ENCODE results near the gene PKP4.

Gene PKP4

DNA sequence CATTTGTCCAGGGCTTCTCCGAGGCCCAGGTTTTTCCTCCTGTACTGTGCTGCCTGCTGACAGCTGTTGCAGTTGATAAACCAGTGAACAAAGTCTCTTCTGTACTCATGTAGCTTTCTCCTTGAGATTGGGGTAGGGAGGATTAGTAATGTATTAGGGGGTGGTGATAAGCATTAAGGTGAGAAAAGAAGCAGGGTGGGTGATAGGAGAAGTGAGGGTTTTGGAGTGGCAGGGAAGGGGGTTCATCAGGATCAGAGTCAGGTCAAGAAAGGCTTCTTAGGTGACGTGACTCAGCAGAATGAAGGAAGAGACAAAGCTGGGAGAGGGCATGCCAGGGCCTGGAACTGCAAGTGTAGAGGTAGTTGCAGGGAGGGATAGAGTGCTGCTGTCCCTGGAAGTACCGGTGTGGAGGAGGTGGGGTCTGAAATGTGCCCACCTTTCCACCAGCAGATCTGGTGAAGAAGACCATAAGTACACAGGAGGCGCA lies 48.7 kb downstream of the PKP4 start:
- TF ChIP-seq MYC (IDR thresholded peaks at IDR 0.05; ENCODE audit: low read depth, low read length) (no peak), POLR2A (IDR thresholded peaks at IDR 0.05; ENCODE audit: extremely low read depth, insufficient read length) (no peak)
- TF ChIP-seq, protein P1, sequence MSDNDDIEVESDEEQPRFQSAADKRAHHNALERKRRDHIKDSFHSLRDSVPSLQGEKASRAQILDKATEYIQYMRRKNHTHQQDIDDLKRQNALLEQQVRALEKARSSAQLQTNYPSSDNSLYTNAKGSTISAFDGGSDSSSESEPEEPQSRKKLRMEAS (IDR thresholded peaks at IDR 0.05; ENCODE audit: low read depth, low read length), result no peak
- TF ChIP-seq, protein P2, sequence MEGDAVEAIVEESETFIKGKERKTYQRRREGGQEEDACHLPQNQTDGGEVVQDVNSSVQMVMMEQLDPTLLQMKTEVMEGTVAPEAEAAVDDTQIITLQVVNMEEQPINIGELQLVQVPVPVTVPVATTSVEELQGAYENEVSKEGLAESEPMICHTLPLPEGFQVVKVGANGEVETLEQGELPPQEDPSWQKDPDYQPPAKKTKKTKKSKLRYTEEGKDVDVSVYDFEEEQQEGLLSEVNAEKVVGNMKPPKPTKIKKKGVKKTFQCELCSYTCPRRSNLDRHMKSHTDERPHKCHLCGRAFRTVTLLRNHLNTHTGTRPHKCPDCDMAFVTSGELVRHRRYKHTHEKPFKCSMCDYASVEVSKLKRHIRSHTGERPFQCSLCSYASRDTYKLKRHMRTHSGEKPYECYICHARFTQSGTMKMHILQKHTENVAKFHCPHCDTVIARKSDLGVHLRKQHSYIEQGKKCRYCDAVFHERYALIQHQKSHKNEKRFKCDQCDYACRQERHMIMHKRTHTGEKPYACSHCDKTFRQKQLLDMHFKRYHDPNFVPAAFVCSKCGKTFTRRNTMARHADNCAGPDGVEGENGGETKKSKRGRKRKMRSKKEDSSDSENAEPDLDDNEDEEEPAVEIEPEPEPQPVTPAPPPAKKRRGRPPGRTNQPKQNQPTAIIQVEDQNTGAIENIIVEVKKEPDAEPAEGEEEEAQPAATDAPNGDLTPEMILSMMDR (IDR thresholded peaks at IDR 0.05; ENCODE audit: low read depth, low read length), result no peak
- no peak overlapping the region for H3K4me3 ChIP-seq (ENCODE audit: low read depth, low read length)
- no peak for DNase-seq (ENCODE audit: low read depth)

DNA sequence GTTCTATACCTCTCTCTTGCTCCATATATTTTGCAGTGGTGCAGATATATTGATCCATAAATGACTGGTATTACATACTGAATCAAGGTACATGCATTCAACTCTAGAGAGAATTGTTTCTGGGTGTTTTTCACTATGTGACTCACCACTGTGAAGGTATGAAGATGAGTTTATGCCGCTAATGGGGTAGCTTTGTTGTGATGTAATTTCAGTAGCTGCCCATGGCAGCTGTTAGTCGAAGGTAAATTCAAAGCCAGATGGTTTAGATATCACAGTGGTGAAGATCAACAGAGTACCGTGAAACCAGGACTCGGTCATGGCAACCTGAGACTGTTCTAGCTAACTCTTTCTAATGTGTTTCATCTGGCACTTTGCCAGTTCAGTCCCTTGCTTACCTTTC lies 50.4 kb downstream of the PKP4 start:
- H3K4me3 ChIP-seq (ENCODE audit: low read depth, low read length), result no peak overlapping the region
- no peak for DNase-seq (ENCODE audit: low read depth)
- TF ChIP-seq MYC (IDR thresholded peaks at IDR 0.05; ENCODE audit: low read depth, low read length) (no peak), POLR2A (IDR thresholded peaks at IDR 0.05; ENCODE audit: extremely low read depth, insufficient read length) (no peak)
- TF ChIP-seq, protein P1 (IDR thresholded peaks at IDR 0.05; ENCODE audit: low read depth, low read length), result no peak
- TF ChIP-seq, protein P2 (IDR thresholded peaks at IDR 0.05; ENCODE audit: low read depth, low read length), result no peak

DNA sequence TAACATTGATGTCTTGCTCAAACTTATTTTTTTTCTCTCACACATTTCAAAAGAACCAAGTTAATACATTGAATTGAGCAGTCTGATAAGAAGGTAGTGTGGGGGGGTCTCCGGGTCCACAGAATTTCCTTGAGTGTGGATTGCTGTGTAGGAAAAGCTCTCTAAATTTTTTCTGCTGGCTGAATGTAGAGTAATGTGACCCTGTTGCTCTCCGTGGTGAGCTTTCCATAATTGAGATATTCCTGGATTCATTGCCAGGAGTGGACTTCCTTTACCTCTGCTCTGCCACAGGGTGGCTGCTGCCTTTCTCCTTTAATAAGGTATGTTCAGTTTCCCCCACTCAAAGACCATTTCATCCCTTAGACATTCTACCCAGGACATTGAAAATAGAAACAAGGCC lies 50.9 kb downstream of the PKP4 start:
- no peak overlapping the region for H3K4me3 ChIP-seq (ENCODE audit: low read depth, low read length)
- no peak for DNase-seq (ENCODE audit: low read depth)
- TF ChIP-seq, protein P2 (IDR thresholded peaks at IDR 0.05; ENCODE audit: low read depth, low read length), result no peak
- TF ChIP-seq MYC (IDR thresholded peaks at IDR 0.05; ENCODE audit: low read depth, low read length) (no peak), POLR2A (IDR thresholded peaks at IDR 0.05; ENCODE audit: extremely low read depth, insufficient read length) (no peak)
- TF ChIP-seq, protein P1 (IDR thresholded peaks at IDR 0.05; ENCODE audit: low read depth, low read length), result no peak

DNA sequence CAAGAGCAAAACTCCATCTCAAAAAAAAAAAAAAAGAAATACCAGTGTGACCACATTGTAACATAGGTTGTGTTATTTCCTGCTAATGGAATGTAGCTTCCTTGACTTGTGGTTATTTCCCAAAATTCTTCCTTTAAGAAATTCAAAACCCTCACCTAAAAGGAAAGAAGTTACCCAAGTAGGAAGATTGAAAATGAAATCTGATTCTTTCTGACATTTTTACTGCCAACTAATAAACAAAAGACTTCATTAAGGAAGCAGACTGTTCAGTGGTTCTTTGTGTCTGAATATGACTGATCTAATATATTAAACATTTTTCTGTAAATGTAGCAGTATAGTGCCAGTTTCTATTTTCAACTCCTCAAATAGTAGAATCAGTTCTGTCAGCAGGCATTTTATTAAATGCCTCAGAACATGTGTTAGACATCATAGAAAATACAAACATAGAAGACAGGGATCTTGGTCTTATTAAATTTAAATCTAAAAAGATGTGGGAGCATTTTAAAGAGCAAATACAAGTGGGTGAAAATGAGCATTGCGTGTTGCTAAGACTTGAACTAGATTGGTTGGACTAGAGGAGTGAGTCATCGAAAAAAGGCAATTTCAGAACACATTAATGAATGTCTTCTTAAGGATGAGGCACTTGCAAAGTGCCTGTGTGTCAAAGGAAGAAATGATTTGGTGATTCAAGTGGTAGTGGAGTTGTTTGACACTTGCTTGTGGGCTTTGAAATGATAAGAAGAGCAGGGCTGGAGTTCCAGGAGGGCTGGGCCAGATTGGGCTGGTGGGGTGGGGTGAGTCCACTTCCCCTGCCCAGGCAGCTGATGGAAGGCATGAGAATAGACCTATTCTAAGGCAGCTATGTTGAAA lies 53.4 kb downstream of the PKP4 start:
- DNase-seq (ENCODE audit: low read depth), result peak; percentile 17
- TF ChIP-seq, protein P1 (IDR thresholded peaks at IDR 0.05; ENCODE audit: low read depth, low read length), result no peak
- TF ChIP-seq, protein P2 (IDR thresholded peaks at IDR 0.05; ENCODE audit: low read depth, low read length), result no peak
- H3K4me3 ChIP-seq (ENCODE audit: low read depth, low read length), result no peak overlapping the region

DNA sequence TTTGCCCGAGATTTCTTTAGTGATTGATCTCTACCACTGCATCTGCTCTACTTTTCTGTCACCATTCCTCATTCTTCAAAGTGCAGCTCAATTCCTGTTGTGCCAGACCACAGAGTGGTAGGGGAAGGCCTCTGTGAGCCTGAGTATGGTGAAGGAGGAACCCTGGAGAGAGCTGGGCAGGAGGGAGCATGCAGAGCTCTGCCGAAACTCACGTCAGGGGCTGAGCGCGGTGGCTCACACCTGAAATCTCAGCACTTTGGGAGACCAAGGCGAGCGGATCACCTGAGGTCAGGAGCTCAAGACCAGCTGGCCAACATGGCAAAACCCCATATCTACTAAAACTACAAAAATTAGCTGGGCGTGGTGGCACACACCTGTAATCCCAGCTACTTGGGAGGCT lies 54.1 kb downstream of the PKP4 start:
- TF ChIP-seq, protein P1 (IDR thresholded peaks at IDR 0.05; ENCODE audit: low read depth, low read length), result no peak
- TF ChIP-seq POLR2A (IDR thresholded peaks at IDR 0.05; ENCODE audit: extremely low read depth, insufficient read length) (no peak), MYC (IDR thresholded peaks at IDR 0.05; ENCODE audit: low read depth, low read length) (no peak)
- TF ChIP-seq, protein P2 (IDR thresholded peaks at IDR 0.05; ENCODE audit: low read depth, low read length), result no peak
- no peak overlapping the region for H3K4me3 ChIP-seq (ENCODE audit: low read depth, low read length)
- DNase-seq (ENCODE audit: low read depth), result no peak
